ENCODE measurements around the gene CDH23.

DNA sequence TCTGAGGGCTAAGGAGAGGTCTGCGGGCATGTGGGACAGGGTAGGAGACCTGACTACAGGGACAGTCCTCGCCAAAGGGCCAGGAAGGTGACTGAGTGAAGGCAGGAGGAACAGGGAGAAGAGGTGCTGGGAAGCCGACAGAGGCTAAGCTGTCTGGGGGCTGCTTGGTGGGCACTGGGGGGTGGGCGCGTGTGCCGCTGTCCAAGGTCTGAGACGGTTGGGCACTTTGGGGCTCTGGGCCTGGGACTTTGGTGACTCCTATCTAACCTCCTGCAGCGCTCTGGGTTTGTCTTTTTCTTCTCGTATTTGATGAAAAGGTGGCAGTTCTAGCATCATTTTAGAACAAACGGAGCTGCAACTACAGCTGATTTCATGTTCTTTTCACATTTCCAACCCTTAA is 181.3 kb downstream of the CDH23 start:
- TF ChIP-seq, protein P1, sequence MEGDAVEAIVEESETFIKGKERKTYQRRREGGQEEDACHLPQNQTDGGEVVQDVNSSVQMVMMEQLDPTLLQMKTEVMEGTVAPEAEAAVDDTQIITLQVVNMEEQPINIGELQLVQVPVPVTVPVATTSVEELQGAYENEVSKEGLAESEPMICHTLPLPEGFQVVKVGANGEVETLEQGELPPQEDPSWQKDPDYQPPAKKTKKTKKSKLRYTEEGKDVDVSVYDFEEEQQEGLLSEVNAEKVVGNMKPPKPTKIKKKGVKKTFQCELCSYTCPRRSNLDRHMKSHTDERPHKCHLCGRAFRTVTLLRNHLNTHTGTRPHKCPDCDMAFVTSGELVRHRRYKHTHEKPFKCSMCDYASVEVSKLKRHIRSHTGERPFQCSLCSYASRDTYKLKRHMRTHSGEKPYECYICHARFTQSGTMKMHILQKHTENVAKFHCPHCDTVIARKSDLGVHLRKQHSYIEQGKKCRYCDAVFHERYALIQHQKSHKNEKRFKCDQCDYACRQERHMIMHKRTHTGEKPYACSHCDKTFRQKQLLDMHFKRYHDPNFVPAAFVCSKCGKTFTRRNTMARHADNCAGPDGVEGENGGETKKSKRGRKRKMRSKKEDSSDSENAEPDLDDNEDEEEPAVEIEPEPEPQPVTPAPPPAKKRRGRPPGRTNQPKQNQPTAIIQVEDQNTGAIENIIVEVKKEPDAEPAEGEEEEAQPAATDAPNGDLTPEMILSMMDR (IDR thresholded peaks at IDR 0.05; ENCODE audit: low read depth, low read length, poor library complexity, severe bottlenecking), result no peak
- TF ChIP-seq EZH2phosphoT487 (IDR thresholded peaks at IDR 0.05; ENCODE audit: borderline replicate concordance, low read length), result no peak
